ENCODE results near the gene WIF1. TPM values are rescaled to one million over a fixed set of nuclear protein-coding genes. Genes with fewer than 3 reads are reported as not detected.
A peak's percentile ranks its signal among the peaks of the same experiment; 100 is the strongest.

The WIF1 gene
- total RNA-seq, 1 experiment from 2014 or later, result 1.8 TPM

DNA sequence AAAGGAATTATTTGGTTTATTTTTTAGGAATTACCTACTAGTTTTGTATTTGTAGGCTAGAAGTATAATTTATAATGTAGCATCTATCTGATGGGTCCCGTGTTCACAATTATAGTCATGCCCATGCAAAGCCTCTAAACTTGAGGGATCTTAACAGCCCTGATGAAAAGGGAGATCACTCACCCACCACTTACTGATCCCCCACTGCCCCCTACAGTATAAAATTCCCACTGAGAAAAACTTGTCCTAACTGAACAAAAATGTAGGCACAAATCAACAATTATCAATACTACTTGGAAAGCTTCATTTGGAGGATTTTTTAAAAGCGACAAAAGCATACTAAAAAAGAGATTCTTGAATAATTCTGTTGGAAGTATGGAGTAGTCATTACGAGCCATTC is 21.0 kb downstream of the WIF1 start (continued):
- TF ChIP-seq, protein P1, sequence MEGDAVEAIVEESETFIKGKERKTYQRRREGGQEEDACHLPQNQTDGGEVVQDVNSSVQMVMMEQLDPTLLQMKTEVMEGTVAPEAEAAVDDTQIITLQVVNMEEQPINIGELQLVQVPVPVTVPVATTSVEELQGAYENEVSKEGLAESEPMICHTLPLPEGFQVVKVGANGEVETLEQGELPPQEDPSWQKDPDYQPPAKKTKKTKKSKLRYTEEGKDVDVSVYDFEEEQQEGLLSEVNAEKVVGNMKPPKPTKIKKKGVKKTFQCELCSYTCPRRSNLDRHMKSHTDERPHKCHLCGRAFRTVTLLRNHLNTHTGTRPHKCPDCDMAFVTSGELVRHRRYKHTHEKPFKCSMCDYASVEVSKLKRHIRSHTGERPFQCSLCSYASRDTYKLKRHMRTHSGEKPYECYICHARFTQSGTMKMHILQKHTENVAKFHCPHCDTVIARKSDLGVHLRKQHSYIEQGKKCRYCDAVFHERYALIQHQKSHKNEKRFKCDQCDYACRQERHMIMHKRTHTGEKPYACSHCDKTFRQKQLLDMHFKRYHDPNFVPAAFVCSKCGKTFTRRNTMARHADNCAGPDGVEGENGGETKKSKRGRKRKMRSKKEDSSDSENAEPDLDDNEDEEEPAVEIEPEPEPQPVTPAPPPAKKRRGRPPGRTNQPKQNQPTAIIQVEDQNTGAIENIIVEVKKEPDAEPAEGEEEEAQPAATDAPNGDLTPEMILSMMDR (IDR thresholded peaks at IDR 0.05), result peak; percentile 28; the same call in 1 of the 2 replicates
- TF ChIP-seq, protein P2, sequence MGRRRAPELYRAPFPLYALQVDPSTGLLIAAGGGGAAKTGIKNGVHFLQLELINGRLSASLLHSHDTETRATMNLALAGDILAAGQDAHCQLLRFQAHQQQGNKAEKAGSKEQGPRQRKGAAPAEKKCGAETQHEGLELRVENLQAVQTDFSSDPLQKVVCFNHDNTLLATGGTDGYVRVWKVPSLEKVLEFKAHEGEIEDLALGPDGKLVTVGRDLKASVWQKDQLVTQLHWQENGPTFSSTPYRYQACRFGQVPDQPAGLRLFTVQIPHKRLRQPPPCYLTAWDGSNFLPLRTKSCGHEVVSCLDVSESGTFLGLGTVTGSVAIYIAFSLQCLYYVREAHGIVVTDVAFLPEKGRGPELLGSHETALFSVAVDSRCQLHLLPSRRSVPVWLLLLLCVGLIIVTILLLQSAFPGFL (CRISPR knock-in tag; IDR thresholded peaks at IDR 0.05; ENCODE audit: borderline replicate concordance), result no peak

DNA sequence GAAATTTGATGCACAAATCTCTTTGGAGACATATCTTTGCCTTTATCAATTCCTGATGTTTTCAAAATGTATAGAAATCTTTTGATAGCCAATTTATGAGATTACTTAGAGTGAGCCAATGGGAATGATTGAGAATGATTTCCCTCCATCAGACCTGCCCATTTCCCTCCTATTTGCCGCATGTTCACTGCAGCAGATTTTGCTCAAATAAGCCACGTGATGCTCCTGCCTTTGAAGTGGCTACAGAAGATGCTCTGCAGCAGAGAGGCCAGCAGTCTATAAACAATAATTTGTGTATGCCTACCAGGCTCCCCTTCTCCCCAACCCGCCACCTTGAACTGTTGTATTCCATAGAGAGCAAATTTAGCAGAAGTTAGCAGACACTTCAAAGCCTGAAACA is 21.9 kb downstream of the WIF1 start:
- no peak for DNase-seq (ENCODE audit: low spot score)
- Mint-ChIP-seq H3K27ac (no peak overlapping the region), H3K27me3 (ENCODE audit: low read depth) (peaks cover 8% of the 10 kb centered on the region), H3K4me3 (no peak overlapping the region), H3K36me3 (no peaks in the 10 kb centered on the region), H3K4me1 (peaks cover 12% of the 10 kb centered on the region), H3K9me3 (no peaks in the 10 kb centered on the region)
- ChIA-PET CTCF (interaction anchor here (0.6 to 3.0 kb wide), 6 partner anchors 60 to 298 kb away, joined by 3 to 15 read pairs (median 4); no protein-coding TSS in a partner anchor), POLR2A (no interaction called here)
- ATAC-seq, result no peak
- no peak for TF ChIP-seq IRF2 (CRISPR knock-in tag; IDR thresholded peaks at IDR 0.05; ENCODE audit: borderline replicate concordance, low read depth)
- TF ChIP-seq SMAD4 (CRISPR knock-in tag; IDR thresholded peaks at IDR 0.05), result no peak
- no peak for TF ChIP-seq SOX15 (CRISPR knock-in tag; IDR thresholded peaks at IDR 0.05)
- TF ChIP-seq ATF1 (CRISPR knock-in tag; IDR thresholded peaks at IDR 0.05), result no peak
- TF ChIP-seq NFYB (CRISPR knock-in tag; conservative IDR thresholded peaks at IDR 0.05; ENCODE audit: low read depth), result no peak
- TF ChIP-seq, protein P2 (CRISPR knock-in tag; IDR thresholded peaks at IDR 0.05; ENCODE audit: borderline replicate concordance), result no peak
- no peak for TF ChIP-seq ZNF396 (CRISPR knock-in tag; IDR thresholded peaks at IDR 0.05; ENCODE audit: borderline replicate concordance)
- no peak for TF ChIP-seq NFATC4 (CRISPR knock-in tag; IDR thresholded peaks at IDR 0.05)
- no peak for TF ChIP-seq TEAD4 (CRISPR knock-in tag; IDR thresholded peaks at IDR 0.05)
- TF ChIP-seq, protein P3, sequence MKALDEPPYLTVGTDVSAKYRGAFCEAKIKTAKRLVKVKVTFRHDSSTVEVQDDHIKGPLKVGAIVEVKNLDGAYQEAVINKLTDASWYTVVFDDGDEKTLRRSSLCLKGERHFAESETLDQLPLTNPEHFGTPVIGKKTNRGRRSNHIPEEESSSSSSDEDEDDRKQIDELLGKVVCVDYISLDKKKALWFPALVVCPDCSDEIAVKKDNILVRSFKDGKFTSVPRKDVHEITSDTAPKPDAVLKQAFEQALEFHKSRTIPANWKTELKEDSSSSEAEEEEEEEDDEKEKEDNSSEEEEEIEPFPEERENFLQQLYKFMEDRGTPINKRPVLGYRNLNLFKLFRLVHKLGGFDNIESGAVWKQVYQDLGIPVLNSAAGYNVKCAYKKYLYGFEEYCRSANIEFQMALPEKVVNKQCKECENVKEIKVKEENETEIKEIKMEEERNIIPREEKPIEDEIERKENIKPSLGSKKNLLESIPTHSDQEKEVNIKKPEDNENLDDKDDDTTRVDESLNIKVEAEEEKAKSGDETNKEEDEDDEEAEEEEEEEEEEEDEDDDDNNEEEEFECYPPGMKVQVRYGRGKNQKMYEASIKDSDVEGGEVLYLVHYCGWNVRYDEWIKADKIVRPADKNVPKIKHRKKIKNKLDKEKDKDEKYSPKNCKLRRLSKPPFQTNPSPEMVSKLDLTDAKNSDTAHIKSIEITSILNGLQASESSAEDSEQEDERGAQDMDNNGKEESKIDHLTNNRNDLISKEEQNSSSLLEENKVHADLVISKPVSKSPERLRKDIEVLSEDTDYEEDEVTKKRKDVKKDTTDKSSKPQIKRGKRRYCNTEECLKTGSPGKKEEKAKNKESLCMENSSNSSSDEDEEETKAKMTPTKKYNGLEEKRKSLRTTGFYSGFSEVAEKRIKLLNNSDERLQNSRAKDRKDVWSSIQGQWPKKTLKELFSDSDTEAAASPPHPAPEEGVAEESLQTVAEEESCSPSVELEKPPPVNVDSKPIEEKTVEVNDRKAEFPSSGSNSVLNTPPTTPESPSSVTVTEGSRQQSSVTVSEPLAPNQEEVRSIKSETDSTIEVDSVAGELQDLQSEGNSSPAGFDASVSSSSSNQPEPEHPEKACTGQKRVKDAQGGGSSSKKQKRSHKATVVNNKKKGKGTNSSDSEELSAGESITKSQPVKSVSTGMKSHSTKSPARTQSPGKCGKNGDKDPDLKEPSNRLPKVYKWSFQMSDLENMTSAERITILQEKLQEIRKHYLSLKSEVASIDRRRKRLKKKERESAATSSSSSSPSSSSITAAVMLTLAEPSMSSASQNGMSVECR (CRISPR knock-in tag; IDR thresholded peaks at IDR 0.05; ENCODE audit: borderline replicate concordance), result no peak
- TF ChIP-seq NR3C1 (CRISPR knock-in tag; conservative IDR thresholded peaks at IDR 0.05; ENCODE audit: low read depth), result no peak

DNA sequence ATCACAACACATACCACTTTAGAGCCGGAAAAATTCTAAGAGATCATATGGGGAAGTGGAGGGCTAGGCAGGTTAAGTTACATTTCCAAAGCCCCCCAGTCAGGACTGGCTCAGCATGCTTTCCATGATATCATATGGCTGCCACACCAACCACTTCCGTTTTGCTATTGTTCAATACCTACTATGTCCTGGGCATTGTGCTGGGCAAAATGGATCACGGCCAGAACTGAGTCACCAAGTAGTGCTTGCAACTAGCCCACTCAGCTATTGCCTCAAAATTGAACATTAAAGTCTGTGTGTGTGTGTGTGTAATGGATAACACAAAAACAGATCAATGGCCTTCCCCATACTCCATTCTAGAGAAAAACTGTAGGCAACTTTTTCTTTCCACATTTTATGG is 22.7 kb downstream of the WIF1 start:
- TF ChIP-seq, protein P4, sequence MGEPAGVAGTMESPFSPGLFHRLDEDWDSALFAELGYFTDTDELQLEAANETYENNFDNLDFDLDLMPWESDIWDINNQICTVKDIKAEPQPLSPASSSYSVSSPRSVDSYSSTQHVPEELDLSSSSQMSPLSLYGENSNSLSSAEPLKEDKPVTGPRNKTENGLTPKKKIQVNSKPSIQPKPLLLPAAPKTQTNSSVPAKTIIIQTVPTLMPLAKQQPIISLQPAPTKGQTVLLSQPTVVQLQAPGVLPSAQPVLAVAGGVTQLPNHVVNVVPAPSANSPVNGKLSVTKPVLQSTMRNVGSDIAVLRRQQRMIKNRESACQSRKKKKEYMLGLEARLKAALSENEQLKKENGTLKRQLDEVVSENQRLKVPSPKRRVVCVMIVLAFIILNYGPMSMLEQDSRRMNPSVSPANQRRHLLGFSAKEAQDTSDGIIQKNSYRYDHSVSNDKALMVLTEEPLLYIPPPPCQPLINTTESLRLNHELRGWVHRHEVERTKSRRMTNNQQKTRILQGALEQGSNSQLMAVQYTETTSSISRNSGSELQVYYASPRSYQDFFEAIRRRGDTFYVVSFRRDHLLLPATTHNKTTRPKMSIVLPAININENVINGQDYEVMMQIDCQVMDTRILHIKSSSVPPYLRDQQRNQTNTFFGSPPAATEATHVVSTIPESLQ (CRISPR knock-in tag; IDR thresholded peaks at IDR 0.05), result no peak
- no peak for TF ChIP-seq RORB (CRISPR knock-in tag; IDR thresholded peaks at IDR 0.05)
- POLR2A ChIA-PET, result no interaction called here
- Mint-ChIP-seq H3K27ac (no peak overlapping the region), H3K4me1 (peaks cover 7% of the 10 kb centered on the region), H3K36me3 (no peaks in the 10 kb centered on the region), H3K27me3 (ENCODE audit: low read depth) (peaks cover 8% of the 10 kb centered on the region), H3K4me3 (no peak overlapping the region), H3K9me3 (no peaks in the 10 kb centered on the region)
- CTCF ChIA-PET, result interaction anchor here (1.7 to 1.9 kb wide), 2 partner anchors 205 to 297 kb away, joined by 4 read pairs; no protein-coding TSS in a partner anchor
- DNase-seq (ENCODE audit: low spot score), result no peak
- ATAC-seq, result no peak

All from WTC11 (cell line).